GM19193 (cell line): ENCODE data around the gene JARID2.

Source experiments
- POLR2A ChIP-seq: IDR thresholded peaks from 4 replicates; pipeline ENCODE4 v1.6.1; 2011; ENCODE audit not compliant: insufficient read depth, insufficient read length; ENCODE audit errors: extremely low read depth

Gene JARID2

GRCh38 chr6:15385521-15385920, 139.7 kb downstream of the JARID2 start:
- no peak for TF ChIP-seq POLR2A

GRCh38 chr6:15386110-15386755, 140.4 kb downstream of the JARID2 start:
- no peak for TF ChIP-seq POLR2A

DNA sequence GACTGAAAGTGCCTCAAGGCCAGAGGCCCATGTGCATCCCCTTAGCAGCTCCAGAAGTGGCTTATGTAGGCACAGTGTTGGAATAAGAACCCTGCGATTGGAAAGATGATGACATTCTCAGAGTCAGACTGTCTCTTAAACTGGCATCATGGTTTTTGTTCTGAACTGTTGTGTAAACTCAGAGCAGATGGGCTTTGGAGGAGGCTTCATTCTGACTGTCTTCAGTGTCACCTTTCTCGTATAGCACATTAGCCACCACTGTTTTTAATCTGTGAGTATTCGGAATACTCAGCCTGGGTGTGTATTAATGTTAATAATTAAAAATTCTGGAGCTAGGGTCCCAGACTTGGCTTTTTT, 140.9 kb downstream of the JARID2 start:
- TF ChIP-seq POLR2A, result no peak

DNA sequence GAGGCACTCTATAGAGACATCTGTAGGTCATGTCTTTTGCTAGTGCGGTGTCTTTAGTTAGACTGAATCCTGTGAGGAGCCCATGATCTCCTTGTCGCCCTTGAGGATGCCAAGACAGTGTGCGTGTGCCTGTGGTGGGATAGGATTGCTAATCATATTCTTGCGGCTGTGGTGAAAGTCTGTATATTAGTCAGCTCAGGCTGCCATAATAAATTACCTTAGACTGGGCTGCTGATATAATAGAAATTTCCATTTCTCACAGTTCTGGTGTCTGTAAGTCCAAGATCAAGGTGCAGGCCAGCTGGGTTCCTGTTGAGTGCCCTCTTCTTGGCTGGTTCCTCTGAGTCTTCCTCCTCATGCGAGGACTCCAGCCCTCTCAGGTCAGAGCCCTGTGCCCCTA, 141.2 kb downstream of the JARID2 start:
- no peak for TF ChIP-seq POLR2A

DNA sequence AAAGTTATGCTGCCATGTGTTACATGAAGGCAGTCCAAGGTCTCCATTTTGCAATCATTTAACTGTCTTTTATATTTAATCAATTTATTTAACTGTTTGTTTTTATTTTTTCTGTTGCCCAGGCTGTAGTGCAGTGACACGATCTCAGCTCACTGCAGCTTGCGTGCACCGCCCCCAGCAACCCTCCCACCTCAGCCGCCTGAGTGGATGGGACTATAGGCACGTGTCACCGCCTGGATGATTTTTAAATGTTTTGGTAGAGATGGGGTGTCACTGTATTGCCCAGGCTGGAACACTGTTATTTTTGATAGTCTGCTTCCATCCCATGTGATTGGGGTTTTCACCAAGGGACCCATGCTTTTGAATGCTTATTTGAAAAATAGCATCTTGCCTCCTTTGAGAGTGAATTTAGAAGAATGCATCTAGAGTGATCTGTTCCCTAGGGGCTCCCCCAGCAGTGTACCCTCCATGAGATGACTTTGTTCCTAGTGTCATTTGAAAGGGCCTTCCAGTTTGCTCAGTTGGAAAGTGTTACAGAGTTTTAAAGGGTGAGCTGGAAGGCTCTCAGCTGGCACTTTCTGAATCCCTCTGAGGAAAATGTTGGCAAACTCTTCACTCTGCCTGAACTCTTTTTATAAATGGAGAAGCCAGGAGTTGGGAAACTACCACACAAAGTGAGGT, 143.4 kb downstream of the JARID2 start:
- no peak for TF ChIP-seq POLR2A

GRCh38 chr6:15389765-15390723, 144.2 kb downstream of the JARID2 start:
- TF ChIP-seq POLR2A, result no peak

DNA sequence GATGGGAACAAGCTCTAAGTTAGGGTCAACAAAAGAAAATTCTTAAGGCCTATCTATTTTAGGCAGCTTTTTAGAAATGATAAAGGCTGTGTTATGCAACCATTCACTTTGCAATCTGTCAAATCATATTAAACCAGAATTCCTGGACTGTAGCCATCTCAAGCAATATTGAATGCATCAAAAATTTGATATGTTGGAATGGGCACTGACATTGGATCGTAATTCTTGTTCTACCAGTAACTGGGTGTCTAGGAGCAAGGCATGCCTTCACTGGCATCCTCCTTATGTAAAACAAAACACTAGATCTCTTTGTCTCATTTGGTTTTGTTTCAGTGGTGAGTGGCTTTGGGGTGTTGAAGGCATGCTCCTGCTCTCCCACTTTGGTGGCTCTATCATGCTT, 145.6 kb downstream of the JARID2 start:
- TF ChIP-seq POLR2A, result no peak

GRCh38 chr6:15392182-15392581, 146.3 kb downstream of the JARID2 start:
- no peak for TF ChIP-seq POLR2A

- TF ChIP-seq POLR2A, result no peak
Observed at GRCh38 chr6:15393605-15394004, 147.7 kb downstream of the JARID2 start.

DNA sequence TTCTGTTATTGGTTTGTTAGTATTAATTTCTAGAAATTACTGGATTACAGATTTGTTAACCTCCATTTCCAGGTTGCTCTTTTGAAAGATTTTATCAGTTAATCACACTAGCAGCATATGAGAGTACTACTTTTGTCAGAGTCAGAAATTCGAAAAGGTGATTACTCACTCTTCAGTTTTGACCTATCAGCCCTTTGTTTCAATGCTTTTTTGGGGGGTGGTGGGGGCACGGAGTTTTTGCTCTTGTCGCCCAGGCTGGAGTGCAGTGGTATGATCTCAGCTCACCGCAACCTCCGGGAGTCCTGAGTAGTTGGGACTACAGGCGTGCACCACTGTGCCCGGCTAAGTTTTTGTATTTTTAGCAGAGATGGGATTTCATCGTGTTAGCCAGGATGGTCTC, 149.2 kb downstream of the JARID2 start:
- TF ChIP-seq POLR2A, result no peak

DNA sequence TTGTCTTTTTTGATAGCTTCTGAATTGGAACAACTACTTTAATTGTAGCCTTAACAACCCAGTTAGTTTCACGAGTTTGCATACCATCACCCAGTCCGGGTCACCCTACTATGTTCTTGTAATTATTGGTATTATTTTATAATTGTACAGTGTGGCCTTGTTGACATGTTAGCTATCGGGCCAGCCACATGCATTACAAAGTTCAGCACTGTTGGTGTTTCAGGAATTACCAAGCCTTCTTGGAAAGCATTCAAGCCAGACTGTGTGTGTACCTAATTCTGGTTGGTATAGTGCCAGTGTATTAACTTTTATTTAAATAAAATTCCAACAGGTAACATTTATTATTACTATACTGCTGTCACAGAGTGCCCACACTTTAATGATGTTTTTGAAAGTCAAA, 150.9 kb downstream of the JARID2 start:
- no peak for TF ChIP-seq POLR2A

DNA sequence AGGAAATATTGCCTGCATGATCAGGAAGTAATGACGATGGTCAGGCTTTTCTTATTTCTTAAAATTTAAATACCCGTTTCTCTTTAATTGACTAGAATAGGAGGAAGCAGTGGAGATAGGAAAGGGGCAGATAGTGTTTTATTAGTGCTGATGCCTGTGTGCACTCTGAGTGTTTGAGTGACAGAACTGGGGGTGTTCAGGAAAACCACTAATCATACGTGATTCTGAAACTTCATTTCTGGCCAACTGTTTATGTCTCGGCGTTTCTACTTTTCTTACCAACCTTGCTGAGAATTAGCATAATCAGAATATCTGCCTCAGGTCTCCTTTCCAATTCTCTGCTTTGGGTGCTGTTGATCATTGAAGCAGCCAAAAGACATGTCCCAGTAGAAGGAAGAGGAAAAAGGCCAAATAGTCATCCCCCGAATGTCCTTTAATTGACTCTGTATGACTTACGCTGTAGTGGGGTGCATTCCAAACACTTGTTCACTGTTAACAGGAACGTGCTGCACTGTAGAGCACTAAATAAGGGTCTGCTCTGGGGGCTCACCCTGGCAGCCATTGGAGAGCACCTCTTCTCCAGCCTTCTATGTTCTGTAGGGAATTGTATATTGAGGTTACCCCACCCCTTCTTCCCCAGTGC, 152.9 kb downstream of the JARID2 start:
- no peak for TF ChIP-seq POLR2A

GRCh38 chr6:15399641-15400470, 154.0 kb downstream of the JARID2 start:
- no peak for TF ChIP-seq POLR2A

DNA sequence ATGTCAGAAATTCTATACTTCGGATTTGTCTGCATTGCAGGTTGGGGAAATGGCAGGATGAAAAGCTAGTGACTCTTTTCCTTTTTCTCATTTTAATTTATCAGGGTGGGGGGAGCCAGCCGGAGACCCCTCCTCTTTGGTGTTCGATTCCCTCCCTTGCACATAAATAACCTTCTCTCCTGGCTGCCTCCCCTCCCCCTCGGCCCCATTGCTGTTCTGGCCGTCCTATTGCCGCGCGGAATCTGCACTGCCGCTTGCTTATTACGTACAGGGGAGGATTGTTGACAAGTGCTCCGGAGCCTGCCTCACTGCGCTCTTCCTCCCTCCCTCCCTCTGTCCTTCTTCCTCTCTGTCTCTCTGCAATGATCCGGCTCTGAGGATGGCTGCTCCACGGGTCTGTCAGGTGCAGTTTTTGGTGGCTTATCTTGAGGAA, 154.7 kb downstream of the JARID2 start:
- no peak for TF ChIP-seq POLR2A
